ENCODE results near the gene CDC20.

The CDC20 gene

GRCh38 chr1:43315963-43316737, 42.6 kb upstream of the CDC20 start:
- no peak overlapping the region for H2AFZ ChIP-seq (ENCODE audit: low read depth)
- H3K79me2 ChIP-seq (ENCODE audit: insufficient read depth, low read depth) = no peaks in the 10 kb centered on the region
- H4K20me1 ChIP-seq (ENCODE audit: insufficient read depth) = no peaks in the 10 kb centered on the region
- no peak overlapping the region for H3K4me2 ChIP-seq
- no peaks in the 10 kb centered on the region for H3K4me1 ChIP-seq (ENCODE audit: low read depth, poor library complexity, severe bottlenecking)
- no peaks in the 10 kb centered on the region for H3K36me3 ChIP-seq (ENCODE audit: insufficient read depth)
- no peak for TF ChIP-seq CTCF (conservative IDR thresholded peaks at IDR 0.05; ENCODE audit: low read depth, low read length)
- H3K4me3 ChIP-seq (IDR thresholded peaks at IDR 0.05; ENCODE audit: insufficient read depth, low read depth, low read length) = no peak overlapping the region
- H3K9ac ChIP-seq = no peak overlapping the region
- no peaks in the 10 kb centered on the region for H3K27me3 ChIP-seq (ENCODE audit: insufficient read depth, low read depth)
- no peak overlapping the region for H3K27ac ChIP-seq

- H3K4me3 ChIP-seq (IDR thresholded peaks at IDR 0.05; ENCODE audit: insufficient read depth, low read depth, low read length) = no peak overlapping the region
- no peak overlapping the region for H3K27ac ChIP-seq
- TF ChIP-seq CTCF (conservative IDR thresholded peaks at IDR 0.05; ENCODE audit: low read depth, low read length) = no peak
These were observed 41.9 kb upstream of the CDC20 start for GRCh38 chr1:43316738-43317520.

GRCh38 chr1:43317817-43318471, 40.8 kb upstream of the CDC20 start:
- no peak overlapping the region for H3K4me2 ChIP-seq
- no peaks in the 10 kb centered on the region for H3K79me2 ChIP-seq (ENCODE audit: insufficient read depth, low read depth)
- no peaks in the 10 kb centered on the region for H3K27me3 ChIP-seq (ENCODE audit: insufficient read depth, low read depth)
- H3K9ac ChIP-seq = no peak overlapping the region
- H2AFZ ChIP-seq (ENCODE audit: low read depth) = no peak overlapping the region
- no peaks in the 10 kb centered on the region for H4K20me1 ChIP-seq (ENCODE audit: insufficient read depth)
- no peaks in the 10 kb centered on the region for H3K36me3 ChIP-seq (ENCODE audit: insufficient read depth)
- no peak for TF ChIP-seq CTCF (conservative IDR thresholded peaks at IDR 0.05; ENCODE audit: low read depth, low read length)
- no peaks in the 10 kb centered on the region for H3K4me1 ChIP-seq (ENCODE audit: low read depth, poor library complexity, severe bottlenecking)
- H3K27ac ChIP-seq = no peak overlapping the region
- no peak overlapping the region for H3K4me3 ChIP-seq (IDR thresholded peaks at IDR 0.05; ENCODE audit: insufficient read depth, low read depth, low read length)

More at GRCh38 chr1:43316738-43317520, 41.9 kb upstream of the CDC20 start:
- Histone ChIP-seq H3K36me3 (ENCODE audit: insufficient read depth) (no peaks in the 10 kb centered on the region), H4K20me1 (ENCODE audit: insufficient read depth) (no peaks in the 10 kb centered on the region), H3K4me1 (ENCODE audit: low read depth, poor library complexity, severe bottlenecking) (no peaks in the 10 kb centered on the region), H2AFZ (ENCODE audit: low read depth) (no peak overlapping the region), H3K27me3 (ENCODE audit: insufficient read depth, low read depth) (no peaks in the 10 kb centered on the region), H3K4me2 (no peak overlapping the region), H3K79me2 (ENCODE audit: insufficient read depth, low read depth) (no peaks in the 10 kb centered on the region), H3K9ac (no peak overlapping the region)

- no peaks in the 10 kb centered on the region for H3K27me3 ChIP-seq (ENCODE audit: insufficient read depth, low read depth)
- no peak overlapping the region for H3K27ac ChIP-seq
- H3K36me3 ChIP-seq (ENCODE audit: insufficient read depth) = no peaks in the 10 kb centered on the region
- H3K79me2 ChIP-seq (ENCODE audit: insufficient read depth, low read depth) = no peaks in the 10 kb centered on the region
- no peak for TF ChIP-seq CTCF (conservative IDR thresholded peaks at IDR 0.05; ENCODE audit: low read depth, low read length)
- no peak overlapping the region for H3K4me3 ChIP-seq (IDR thresholded peaks at IDR 0.05; ENCODE audit: insufficient read depth, low read depth, low read length)
- no peaks in the 10 kb centered on the region for H3K4me1 ChIP-seq (ENCODE audit: low read depth, poor library complexity, severe bottlenecking)
- no peaks in the 10 kb centered on the region for H4K20me1 ChIP-seq (ENCODE audit: insufficient read depth)
- H3K4me2 ChIP-seq = no peak overlapping the region
- no peak overlapping the region for H3K9ac ChIP-seq
- no peak overlapping the region for H2AFZ ChIP-seq (ENCODE audit: low read depth)
These were observed 40.0 kb upstream of the CDC20 start for GRCh38 chr1:43318831-43319230.
